GM18873 (cell line): ENCODE results near the gene ZNF212.

Source experiments
- ATAC-seq: cut with Tn5 transposase; IDR thresholded peaks from one replicate; pipeline ENCODE4 v1.9.1; 2021; ENCODE audit warnings: mild to moderate bottlenecking, moderate library complexity, moderate number of reproducible peaks; ENCODE audit not compliant: unreplicated experiment, low FRiP score

Gene ZNF212

GRCh38 chr7:149284343-149284742, 44.9 kb downstream of the ZNF212 start:
- no peak for ATAC-seq

GRCh38 chr7:149284850-149285585, 45.6 kb downstream of the ZNF212 start:
- ATAC-seq = peak; percentile 92

- ATAC-seq = no peak
These were observed 46.2 kb downstream of the ZNF212 start for GRCh38 chr7:149285603-149286002.

- ATAC-seq = no peak
These were observed 47.5 kb downstream of the ZNF212 start for GRCh38 chr7:149286811-149287400.

- ATAC-seq = no peak
These were observed 48.2 kb downstream of the ZNF212 start for GRCh38 chr7:149287622-149288021.

GRCh38 chr7:149289262-149289661, 49.8 kb downstream of the ZNF212 start:
- ATAC-seq = no peak

GRCh38 chr7:149289856-149290255, 50.4 kb downstream of the ZNF212 start:
- ATAC-seq = no peak

- ATAC-seq = no peak
These were observed 51.8 kb downstream of the ZNF212 start for GRCh38 chr7:149291036-149291780.

GRCh38 chr7:149291781-149292461, 52.5 kb downstream of the ZNF212 start:
- no peak for ATAC-seq

- ATAC-seq = no peak
These were observed 53.0 kb downstream of the ZNF212 start for GRCh38 chr7:149292462-149292823.

- no peak for ATAC-seq
These were observed 53.9 kb downstream of the ZNF212 start for GRCh38 chr7:149293338-149293737.

- no peak for ATAC-seq
These were observed 54.6 kb downstream of the ZNF212 start for GRCh38 chr7:149293946-149294633.

GRCh38 chr7:149294634-149295480, 55.4 kb downstream of the ZNF212 start:
- ATAC-seq = no peak

GRCh38 chr7:149295481-149295850, 56.0 kb downstream of the ZNF212 start:
- ATAC-seq = no peak

- ATAC-seq = no peak
These were observed 56.9 kb downstream of the ZNF212 start for GRCh38 chr7:149296368-149296767.

- no peak for ATAC-seq
These were observed 57.7 kb downstream of the ZNF212 start for GRCh38 chr7:149297034-149297755.

GRCh38 chr7:149300620-149301285, 61.3 kb downstream of the ZNF212 start:
- no peak for ATAC-seq

GRCh38 chr7:149302222-149302621, 62.8 kb downstream of the ZNF212 start:
- no peak for ATAC-seq
